Duodenal mucosa (tissue), 2 donors: ENCODE measurements around the gene PRKD1.

Experiments used
- H3K27ac ChIP-seq: one replicate; pipeline ENCODE4 v1.7.0; 2013; ENCODE audit warnings: low read depth, low read length
- H3K27me3 ChIP-seq, 2 donors: one replicate each; pipeline ENCODE4 v1.7.0; 2013; ENCODE audit warnings: low read length in 2 of 2, control low read depth in 1 of 2; ENCODE audit not compliant: insufficient read depth in 2 of 2, control insufficient read depth in 1 of 2
- H3K36me3 ChIP-seq, 2 donors: one replicate each; pipeline ENCODE4 v1.7.0; 2013; ENCODE audit warnings: low read length in 2 of 2, control low read depth in 1 of 2; ENCODE audit not compliant: insufficient read depth in 2 of 2, control insufficient read depth in 1 of 2
- H3K4me1 ChIP-seq, 2 donors: one replicate each; pipeline ENCODE4 v1.7.0; 2013; ENCODE audit warnings: low read length in 2 of 2, control low read depth in 1 of 2; ENCODE audit not compliant: insufficient read depth in 2 of 2, control insufficient read depth in 1 of 2
- H3K4me3 ChIP-seq, 2 donors: one replicate each; pipeline ENCODE4 v1.7.0; 2013; ENCODE audit warnings: low read length in 2 of 2, low read depth in 1 of 2
- H3K9ac ChIP-seq, 2 donors: one replicate each; pipeline ENCODE4 v1.7.0; 2013; ENCODE audit warnings: low read length in 2 of 2, low read depth in 1 of 2
- H3K9me3 ChIP-seq, 2 donors: one replicate each; pipeline ENCODE4 v1.7.0; 2013; ENCODE audit warnings: low read length in 2 of 2, control low read depth in 1 of 2; ENCODE audit not compliant: control insufficient read depth in 1 of 2

Gene PRKD1

DNA sequence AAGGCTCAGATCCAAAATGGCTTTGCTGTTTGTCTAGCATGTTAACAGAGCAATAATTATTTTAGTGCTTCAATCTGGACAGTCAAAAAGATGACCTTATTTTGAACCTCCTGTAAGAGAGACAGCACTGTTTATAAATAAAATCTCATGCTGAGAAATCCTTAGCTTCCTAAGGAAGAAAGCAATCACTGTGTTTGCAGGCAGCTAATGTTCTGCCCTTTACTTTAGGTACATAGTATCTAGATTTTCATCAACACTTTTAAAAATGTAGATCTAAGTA is 105.3 kb downstream of the PRKD1 start:
- Histone ChIP-seq H3K9me3 (no peaks in the 10 kb centered on the region), H3K4me3 (no peak overlapping the region), H3K4me1 (no peaks in the 10 kb centered on the region), H3K27ac (no peak overlapping the region), H3K27me3 (no peaks in the 10 kb centered on the region), H3K36me3 (no peaks in the 10 kb centered on the region), H3K9ac (no peak overlapping the region)

GRCh38 chr14:29821661-29822429 is 105.8 kb downstream of the PRKD1 start:
- Histone ChIP-seq H3K27ac (no peak overlapping the region), H3K27me3 (no peaks in the 10 kb centered on the region), H3K4me1 (no peaks in the 10 kb centered on the region), H3K36me3 (no peaks in the 10 kb centered on the region), H3K9ac (no peak overlapping the region), H3K9me3 (no peaks in the 10 kb centered on the region), H3K4me3 (no peak overlapping the region)

DNA sequence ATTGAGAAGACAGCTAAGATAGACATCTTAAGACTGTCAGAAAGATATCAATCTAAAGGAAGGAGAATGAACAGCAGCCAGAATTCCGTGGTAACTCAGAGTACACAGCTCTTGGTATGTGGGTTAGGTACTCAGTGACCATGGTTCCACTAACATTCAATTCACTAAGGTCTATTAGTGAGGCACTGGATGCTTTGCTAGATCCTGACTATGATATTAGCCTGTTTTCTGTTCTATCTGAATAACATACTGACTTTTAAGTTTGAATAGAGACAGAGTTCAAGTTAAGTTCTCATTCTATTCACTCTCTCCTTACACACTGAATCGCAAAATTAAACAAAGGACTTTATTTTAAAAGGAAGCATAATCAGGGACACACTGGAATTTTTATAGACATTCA is 106.4 kb downstream of the PRKD1 start:
- Histone ChIP-seq H3K27ac (no peak overlapping the region), H3K9ac (no peak overlapping the region), H3K4me3 (no peak overlapping the region), H3K27me3 (no peaks in the 10 kb centered on the region), H3K4me1 (no peaks in the 10 kb centered on the region), H3K9me3 (no peaks in the 10 kb centered on the region), H3K36me3 (no peaks in the 10 kb centered on the region)

- no peaks in the 10 kb centered on the region for H3K9me3 ChIP-seq
- no peak overlapping the region for H3K27ac ChIP-seq
- no peaks in the 10 kb centered on the region for H3K4me1 ChIP-seq
- no peak overlapping the region for H3K9ac ChIP-seq
- no peaks in the 10 kb centered on the region for H3K27me3 ChIP-seq
- H3K4me3 ChIP-seq: no peak overlapping the region
- H3K36me3 ChIP-seq: no peaks in the 10 kb centered on the region
Observed at GRCh38 chr14:29820785-29821184, 106.9 kb downstream of the PRKD1 start.

DNA sequence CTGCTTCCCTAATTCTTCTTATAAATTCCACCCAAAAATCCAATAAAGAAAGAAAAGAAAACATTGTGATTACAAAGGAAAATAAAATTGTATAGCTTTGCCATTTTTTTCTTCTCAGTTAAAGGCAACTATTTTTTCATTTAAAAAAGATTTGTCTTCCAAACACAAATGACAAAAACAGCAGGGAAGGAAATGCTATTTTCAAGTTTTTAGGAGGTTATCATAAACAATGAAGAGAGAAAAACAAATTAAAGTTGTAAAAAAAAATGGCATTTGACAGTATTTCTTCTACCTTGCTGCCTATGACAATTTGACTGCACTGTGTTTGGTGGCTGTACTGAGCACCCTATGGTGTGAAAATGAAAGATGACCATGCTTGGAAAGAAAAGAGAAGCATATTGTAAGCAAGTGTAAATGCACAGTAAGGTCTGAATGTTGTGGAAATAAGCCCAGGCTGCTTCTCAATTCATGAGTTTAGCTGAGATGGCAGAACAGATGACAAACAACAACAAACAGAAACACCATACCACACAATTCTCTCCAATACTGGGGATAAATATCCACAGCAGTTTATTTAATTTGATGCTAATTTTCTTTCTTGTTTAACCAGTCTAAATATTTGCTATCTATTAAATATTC is 109.8 kb downstream of the PRKD1 start:
- H3K36me3 ChIP-seq: no peaks in the 10 kb centered on the region
- H3K9me3 ChIP-seq: no peaks in the 10 kb centered on the region
- no peak overlapping the region for H3K27ac ChIP-seq
- no peak overlapping the region for H3K4me3 ChIP-seq
- no peak overlapping the region for H3K9ac ChIP-seq
- H3K4me1 ChIP-seq: peaks cover 6 to 13% of the 10 kb centered on the region in 2 donors
- no peaks in the 10 kb centered on the region for H3K27me3 ChIP-seq

DNA sequence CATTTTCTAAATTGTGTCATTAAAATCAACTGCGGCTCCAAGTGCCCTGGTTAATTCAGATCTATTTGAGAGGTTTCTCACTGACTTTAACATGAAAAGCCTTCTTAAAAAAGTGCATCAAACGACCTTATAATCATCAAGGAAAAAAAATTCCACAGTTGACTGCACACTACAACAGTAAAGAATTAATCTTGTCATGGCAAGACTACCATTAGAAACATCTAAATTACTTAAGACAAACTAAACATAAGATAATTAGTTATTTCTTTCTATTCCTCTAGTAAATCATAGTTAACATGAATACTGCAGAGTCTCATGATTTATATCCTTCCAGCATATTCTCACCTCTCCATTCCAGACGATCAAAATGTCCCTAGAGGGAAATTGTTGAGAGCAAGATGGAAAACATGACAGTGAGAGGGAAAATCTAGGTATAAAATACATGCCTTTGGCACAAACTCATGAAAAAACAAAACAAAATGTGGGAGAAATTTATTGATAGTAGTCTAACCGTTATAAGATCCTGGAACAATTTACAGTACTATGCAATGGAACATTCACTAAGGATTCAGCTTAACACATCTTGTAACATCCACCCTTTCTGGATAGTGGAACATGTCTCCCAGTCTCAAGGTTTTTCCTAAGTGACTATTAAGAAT is 112.5 kb downstream of the PRKD1 start:
- Histone ChIP-seq H3K27me3 (no peaks in the 10 kb centered on the region), H3K36me3 (no peaks in the 10 kb centered on the region), H3K9ac (no peak overlapping the region), H3K4me1 (peaks cover 12 to 26% of the 10 kb centered on the region in 2 donors), H3K27ac (no peak overlapping the region), H3K9me3 (no peaks in the 10 kb centered on the region), H3K4me3 (no peak overlapping the region)

GRCh38 chr14:29814156-29815015 is 113.3 kb downstream of the PRKD1 start:
- H3K27ac ChIP-seq: no peak overlapping the region
- H3K4me3 ChIP-seq: no peak overlapping the region
- H3K27me3 ChIP-seq: no peaks in the 10 kb centered on the region
- no peak overlapping the region for H3K9ac ChIP-seq
- no peaks in the 10 kb centered on the region for H3K9me3 ChIP-seq
- H3K36me3 ChIP-seq: no peaks in the 10 kb centered on the region
- H3K4me1 ChIP-seq: peaks cover 15 to 32% of the 10 kb centered on the region in 2 donors

DNA sequence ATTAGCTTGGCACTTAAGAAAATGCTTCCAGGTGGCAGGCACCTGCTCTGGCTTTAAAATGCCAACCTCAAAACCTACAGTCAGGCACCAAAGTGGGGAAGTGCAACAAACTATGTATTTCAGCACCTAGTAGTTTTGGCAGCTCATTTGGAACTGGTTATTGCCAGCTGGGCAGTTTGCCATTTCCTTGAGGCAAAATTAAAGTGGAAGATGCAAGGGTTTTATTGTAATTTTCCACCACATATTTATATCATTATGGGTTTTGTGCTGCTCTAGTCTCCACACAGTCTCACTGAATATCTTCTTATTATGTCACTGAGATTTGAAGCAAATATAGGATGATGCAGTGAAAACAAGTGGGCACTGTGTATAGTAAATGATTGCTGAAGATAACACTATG is 117.0 kb downstream of the PRKD1 start:
- no peak overlapping the region for H3K4me3 ChIP-seq
- H3K9ac ChIP-seq: no peak overlapping the region
- H3K27me3 ChIP-seq: no peaks in the 10 kb centered on the region
- no peak overlapping the region for H3K27ac ChIP-seq
- peaks cover 19 to 39% of the 10 kb centered on the region in 2 donors for H3K4me1 ChIP-seq
- no peaks in the 10 kb centered on the region for H3K36me3 ChIP-seq
- H3K9me3 ChIP-seq: no peaks in the 10 kb centered on the region

DNA sequence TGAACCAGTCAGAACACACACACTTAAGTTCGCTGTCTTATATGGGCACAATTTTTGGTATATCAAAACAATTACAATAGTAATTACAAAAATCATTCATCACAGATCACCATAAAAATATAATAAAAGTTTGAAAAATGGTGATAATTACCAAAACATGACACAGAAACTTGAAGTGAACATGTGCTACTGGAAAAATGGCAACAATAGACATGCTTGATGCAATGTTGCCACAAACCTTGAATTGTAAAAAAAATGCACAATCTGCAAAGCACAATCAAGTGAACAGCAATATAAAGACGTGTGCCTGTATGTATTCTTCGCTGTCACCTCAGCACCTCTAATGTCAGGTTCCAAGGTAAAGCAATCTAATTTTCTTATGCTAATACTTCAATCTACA is 117.6 kb downstream of the PRKD1 start:
- no peak overlapping the region for H3K9ac ChIP-seq
- H3K9me3 ChIP-seq: no peaks in the 10 kb centered on the region
- no peaks in the 10 kb centered on the region for H3K27me3 ChIP-seq
- H3K4me3 ChIP-seq: no peak overlapping the region
- H3K36me3 ChIP-seq: no peaks in the 10 kb centered on the region
- H3K4me1 ChIP-seq: peaks cover 21 to 45% of the 10 kb centered on the region in 2 donors
- H3K27ac ChIP-seq: no peak overlapping the region

GRCh38 chr14:29806124-29806517 is 121.5 kb downstream of the PRKD1 start:
- Histone ChIP-seq H3K36me3 (no peaks in the 10 kb centered on the region), H3K27ac (no peak overlapping the region), H3K9me3 (no peaks in the 10 kb centered on the region), H3K9ac (no peak overlapping the region), H3K27me3 (no peaks in the 10 kb centered on the region), H3K4me3 (no peak overlapping the region), H3K4me1 (peaks cover 12 to 31% of the 10 kb centered on the region in 2 donors)
